Measurements from ENCODE around the gene ZP1.
"Not testable (repeated sequence)": the region's sequence is repeated elsewhere in the genome, so short reads cannot be mapped to it uniquely, and the experiment has no call there.

The ZP1 gene

GRCh38 chr11:60866911-60867870, at the start of gene ZP1:
Gene ZP1, plus strand, starts transcription at chr11:60867542. Its CDS starts 20 bp downstream, at chr11:60867562.
- Histone ChIP-seq H3K36me3 (ENCODE audit: insufficient read depth, low read length) (no peaks in the 10 kb centered on the region), H3K79me2 (ENCODE audit: insufficient read depth, low read length) (no peaks in the 10 kb centered on the region), H3K9me3 (ENCODE audit: insufficient read depth, low read depth, low read length) (no peaks in the 10 kb centered on the region), H3K9ac (ENCODE audit: low read depth, low read length, poor library complexity, severe bottlenecking) (peak within 1 kb of the TSS; percentile 30), H3K4me1 (ENCODE audit: insufficient read depth, low read length, poor library complexity, severe bottlenecking) (peaks cover 72% of the 10 kb centered on the region), H3F3A (ENCODE audit: low read depth) (peaks cover 7% of the 10 kb centered on the region; the same call in 1 of the 2 replicates), H3K4me2 (ENCODE audit: low read depth, low read length, poor library complexity, severe bottlenecking) (peak within 1 kb of the TSS; percentile 52), H4K20me1 (ENCODE audit: insufficient read depth, low read length, poor library complexity, severe bottlenecking) (no peaks in the 10 kb centered on the region), H3K4me3 (ENCODE audit: low read length, poor library complexity, severe bottlenecking) (no peak within 1 kb of the TSS), H3K9me2 (replicated peaks; ENCODE audit: low read depth, low read length) (no peaks in the 10 kb centered on the region), H3K27me3 (ENCODE audit: insufficient read depth, low read length, poor library complexity, severe bottlenecking) (no peaks in the 10 kb centered on the region), H2AFZ (ENCODE audit: low read length) (no peak within 1 kb of the TSS)
- TF ChIP-seq CTCF (conservative IDR thresholded peaks at IDR 0.05; ENCODE audit: low read length) (no peak), EZH2phosphoT487 (IDR thresholded peaks at IDR 0.05; ENCODE audit: borderline replicate concordance) (no peak)

- H2AFZ ChIP-seq (ENCODE audit: low read length) = no peak overlapping the region
- peaks cover 19% of the 10 kb centered on the region for H3K4me1 ChIP-seq (ENCODE audit: insufficient read depth, low read length, poor library complexity, severe bottlenecking)
- TF ChIP-seq EZH2phosphoT487 (IDR thresholded peaks at IDR 0.05; ENCODE audit: borderline replicate concordance) (no peak), CTCF (conservative IDR thresholded peaks at IDR 0.05; ENCODE audit: low read length) (no peak)
These were observed 49.3 kb upstream of the ZP1 start for GRCh38 chr11:60818057-60818456.

GRCh38 chr11:60821827-60822599, 45.3 kb upstream of the ZP1 start:
- TF ChIP-seq CTCF (conservative IDR thresholded peaks at IDR 0.05; ENCODE audit: low read length) (no peak), EZH2phosphoT487 (IDR thresholded peaks at IDR 0.05; ENCODE audit: borderline replicate concordance) (no peak)
- H3K4me1 ChIP-seq (ENCODE audit: insufficient read depth, low read length, poor library complexity, severe bottlenecking) = peaks cover 19% of the 10 kb centered on the region
- peak overlapping the region; percentile 64 for H3K4me2 ChIP-seq (ENCODE audit: low read depth, low read length, poor library complexity, severe bottlenecking)

More at GRCh38 chr11:60818057-60818456, 49.3 kb upstream of the ZP1 start:
- Histone ChIP-seq H3K27me3 (ENCODE audit: insufficient read depth, low read length, poor library complexity, severe bottlenecking) (no peaks in the 10 kb centered on the region), H3K36me3 (ENCODE audit: insufficient read depth, low read length) (no peaks in the 10 kb centered on the region), H3K9me3 (ENCODE audit: insufficient read depth, low read depth, low read length) (no peaks in the 10 kb centered on the region; the same call in 1 of the 2 replicates), H3K4me2 (ENCODE audit: low read depth, low read length, poor library complexity, severe bottlenecking) (no peak overlapping the region), H3K9ac (ENCODE audit: low read depth, low read length, poor library complexity, severe bottlenecking) (no peak overlapping the region), H3F3A (ENCODE audit: low read depth) (no peaks in the 10 kb centered on the region), H3K79me2 (ENCODE audit: insufficient read depth, low read length) (no peaks in the 10 kb centered on the region), H3K9me2 (replicated peaks; ENCODE audit: low read depth, low read length) (no peaks in the 10 kb centered on the region), H3K4me3 (ENCODE audit: low read length, poor library complexity, severe bottlenecking) (no peak overlapping the region), H4K20me1 (ENCODE audit: insufficient read depth, low read length, poor library complexity, severe bottlenecking) (no peaks in the 10 kb centered on the region)

GRCh38 chr11:60823745-60824306, 43.5 kb upstream of the ZP1 start:
- H3F3A ChIP-seq (ENCODE audit: low read depth); H3K9ac ChIP-seq (ENCODE audit: low read depth, low read length, poor library complexity, severe bottlenecking); H3K4me2 ChIP-seq (ENCODE audit: low read depth, low read length, poor library complexity, severe bottlenecking); H3K9me2 ChIP-seq (replicated peaks; ENCODE audit: low read depth, low read length); H3K9me3 ChIP-seq (ENCODE audit: insufficient read depth, low read depth, low read length); H3K27me3 ChIP-seq (ENCODE audit: insufficient read depth, low read length, poor library complexity, severe bottlenecking); H2AFZ ChIP-seq (ENCODE audit: low read length); H4K20me1 ChIP-seq (ENCODE audit: insufficient read depth, low read length, poor library complexity, severe bottlenecking); H3K4me3 ChIP-seq (ENCODE audit: low read length, poor library complexity, severe bottlenecking); H3K79me2 ChIP-seq (ENCODE audit: insufficient read depth, low read length); H3K36me3 ChIP-seq (ENCODE audit: insufficient read depth, low read length): not testable (repeated sequence)
- H3K4me1 ChIP-seq (ENCODE audit: insufficient read depth, low read length, poor library complexity, severe bottlenecking) = peaks cover 19% of the 10 kb centered on the region

More at GRCh38 chr11:60821827-60822599, 45.3 kb upstream of the ZP1 start:
- no peaks in the 10 kb centered on the region for H3K27me3 ChIP-seq (ENCODE audit: insufficient read depth, low read length, poor library complexity, severe bottlenecking)
- peak overlapping the region; percentile 65 for H3K9ac ChIP-seq (ENCODE audit: low read depth, low read length, poor library complexity, severe bottlenecking)
- H3K36me3 ChIP-seq (ENCODE audit: insufficient read depth, low read length) = no peaks in the 10 kb centered on the region
- peak overlapping the region; percentile 17 for H3K4me3 ChIP-seq (ENCODE audit: low read length, poor library complexity, severe bottlenecking)
- no peaks in the 10 kb centered on the region for H3K79me2 ChIP-seq (ENCODE audit: insufficient read depth, low read length)
- no peaks in the 10 kb centered on the region for H3K9me2 ChIP-seq (replicated peaks; ENCODE audit: low read depth, low read length)
- no peaks in the 10 kb centered on the region for H3F3A ChIP-seq (ENCODE audit: low read depth)
- no peaks in the 10 kb centered on the region; the same call in 1 of the 2 replicates for H3K9me3 ChIP-seq (ENCODE audit: insufficient read depth, low read depth, low read length)
- H4K20me1 ChIP-seq (ENCODE audit: insufficient read depth, low read length, poor library complexity, severe bottlenecking) = no peaks in the 10 kb centered on the region
- H2AFZ ChIP-seq (ENCODE audit: low read length) = peak overlapping the region; percentile 76
